HCT116 (cell line): ENCODE data around the gene SLC30A3. TPM values are rescaled to one million over a fixed set of nuclear protein-coding genes. Genes with fewer than 3 reads are reported as not detected.

Source experiments
- ATAC-seq: fragments of 200-7000 bp; cut with Tn5 transposase; 2 replicates; pipeline ENCODE4 v1.9.1; 2020; ENCODE audit warnings: mild to moderate bottlenecking, moderate library complexity
- BruUV-seq: library from RNA; stranded (reverse); fragments of 400-500 nt; replicated peaks from 2 replicates; lab custom pipeline; 2021; lab: Mats Ljungman, UMichigan
- CTCF ChIA-PET: fragments of 300-600 bp; sonication (Branson Sonifier 250); formaldehyde crosslinking; loops from one replicate; lab custom pipeline; 2021; ENCODE audit warnings: antibody characterized with exemption; lab: Charles Lee
- POLR2A ChIA-PET: fragments of 300-600, 350-600 bp; sonication (Branson Sonifier 250); formaldehyde crosslinking; loops from one replicate; lab custom pipeline; 2021; ENCODE audit warnings: antibody characterized with exemption; lab: Charles Lee
- RAD21 ChIA-PET, 2 experiments: fragments of 300-600 bp; sonication (Branson Sonifier 250); formaldehyde crosslinking; loops; one replicate each; lab custom pipeline; 2023; ENCODE audit warnings: low total read pairs in 2 of 2; ENCODE audit not compliant: uncharacterized antibody in 2 of 2, unreplicated experiment in 2 of 2, low non-redundant PET in 1 of 2; lab: Charles Lee
- DNase-seq: peaks from one replicate; pipeline ENCODE4 v3.0.0-alpha.2; 2010; ENCODE audit warnings: low read depth, low spot score
- H2AFZ ChIP-seq: fragments of 200-600 bp; shearing (Covaris generic), sonication (generic); 2 replicates; pipeline ENCODE4 v1.6.1; 2017; ENCODE audit warnings: low read depth, mixed run types, mixed read lengths, antibody characterized with exemption, low read length; ENCODE audit not compliant: poor library complexity, severe bottlenecking
- H3K27ac ChIP-seq: 2 replicates; pipeline ENCODE4 v1.5.1; 2012; ENCODE audit warnings: low read depth, low read length
- H3K27me3 ChIP-seq: fragments of 200-600 bp; sonication (generic); 2 replicates; pipeline ENCODE4 v1.6.1; 2016; ENCODE audit warnings: mixed run types, low read length, mixed read lengths; ENCODE audit not compliant: insufficient read depth
- H3K36me3 ChIP-seq, 2 experiments: fragments of 200-500 bp in 1 of 2; fragments of 200-600 bp in 1 of 2; sonication (Bioruptor generic) in 1 of 2; sonication (generic) in 1 of 2; 2 replicates each; pipeline versions ENCODE4 v1.5.1 to v1.6.1; 2014 to 2016; ENCODE audit warnings: low read length in 2 of 2, inconsistent platforms in 1 of 2, mixed read lengths in 1 of 2, mixed run types in 1 of 2; ENCODE audit not compliant: insufficient read depth in 2 of 2, control insufficient read depth in 1 of 2
- H3K4me1 ChIP-seq, 2 experiments: fragments of 200-600 bp in 1 of 2; sonication (generic) in 1 of 2; 2 replicates each; pipeline versions ENCODE4 v1.5.1 to v1.6.1; 2012 to 2017; ENCODE audit warnings: low read length in 2 of 2, inconsistent platforms in 1 of 2, mild to moderate bottlenecking in 1 of 2, mixed read lengths in 1 of 2, mixed run types in 1 of 2, moderate library complexity in 1 of 2; ENCODE audit not compliant: insufficient read depth in 2 of 2, control insufficient read depth in 1 of 2
- H3K4me2 ChIP-seq: fragments of 200-600 bp; sonication (generic); 2 replicates; pipeline ENCODE4 v1.6.1; 2017; ENCODE audit warnings: mixed run types, low read length, mixed read lengths
- H3K4me3 ChIP-seq, 2 experiments: fragments of 200-600 bp in 1 of 2; sonication (generic) in 1 of 2; replicated peaks in 1 of 2; 2 replicates each; pipeline ENCODE4 v1.5.1; 2011 to 2016; ENCODE audit warnings: low read length in 2 of 2, control low read depth in 1 of 2, low read depth in 1 of 2, mild to moderate bottlenecking in 1 of 2, mixed read lengths in 1 of 2, mixed run types in 1 of 2
- H3K79me2 ChIP-seq: fragments of 200-600 bp; sonication (generic); 2 replicates; pipeline ENCODE4 v1.6.1; 2017; ENCODE audit warnings: mild to moderate bottlenecking, mixed run types, low read length, moderate library complexity, mixed read lengths; ENCODE audit not compliant: insufficient read depth
- H3K9ac ChIP-seq: fragments of 200-600 bp; sonication (generic); 2 replicates; pipeline ENCODE4 v1.6.1; 2016; ENCODE audit warnings: low read length, mixed read lengths
- H3K9me2 ChIP-seq: fragments of 200-600 bp; sonication (generic), shearing (Covaris generic); 2 replicates; pipeline ENCODE4 v1.6.1; 2017; ENCODE audit warnings: mixed run types, mild to moderate bottlenecking, moderate library complexity; ENCODE audit not compliant: insufficient read depth
- H3K9me3 ChIP-seq, 2 experiments: fragments of 200-500 bp in 1 of 2; fragments of 200-600 bp in 1 of 2; sonication (Bioruptor generic) in 1 of 2; sonication (generic) in 1 of 2; 2 replicates each; pipeline ENCODE4 v1.6.1; 2014 to 2017; ENCODE audit warnings: low read length in 2 of 2, mixed read lengths in 2 of 2, inconsistent platforms in 1 of 2, low read depth in 1 of 2, mild to moderate bottlenecking in 1 of 2, mixed run types in 1 of 2, moderate library complexity in 1 of 2; ENCODE audit not compliant: control insufficient read depth in 1 of 2, insufficient read depth in 1 of 2
- H4K20me1 ChIP-seq: fragments of 200-600 bp; sonication (generic), shearing (Covaris generic); 2 replicates; pipeline ENCODE4 v1.6.1; 2017; ENCODE audit warnings: mixed run types, mild to moderate bottlenecking, moderate library complexity; ENCODE audit not compliant: insufficient read depth
- ATF3 ChIP-seq: IDR thresholded peaks from 2 replicates; pipeline ENCODE4 v1.6.1; 2012
- CBX3 ChIP-seq: IDR thresholded peaks from 2 replicates; pipeline ENCODE4 v1.6.1; 2012; ENCODE audit warnings: low read depth
- CEBPB ChIP-seq: IDR thresholded peaks from 2 replicates; pipeline ENCODE4 v1.6.1; 2012; ENCODE audit warnings: low read depth
- EGR1 ChIP-seq: IDR thresholded peaks from 2 replicates; pipeline ENCODE4 v1.6.1; 2012; ENCODE audit warnings: low read depth
- EZH2 ChIP-seq: fragments of 200-600 bp; sonication (generic); IDR thresholded peaks from 2 replicates; pipeline ENCODE4 v1.6.1; 2017; ENCODE audit warnings: antibody characterized with exemption, mixed run types
- EZH2phosphoT487 ChIP-seq: fragments of 200-600 bp; IDR thresholded peaks from 2 replicates; pipeline ENCODE4 v1.6.1; 2018; ENCODE audit warnings: antibody characterized with exemption, borderline replicate concordance
- FOSL1 ChIP-seq: IDR thresholded peaks from 2 replicates; pipeline ENCODE4 v1.6.1; 2012; ENCODE audit warnings: low read depth
- JUND ChIP-seq: IDR thresholded peaks from 2 replicates; pipeline ENCODE4 v1.6.1; 2012
- POLR2A ChIP-seq: IDR thresholded peaks from 2 replicates; pipeline ENCODE4 v1.7.0; 2011; ENCODE audit warnings: borderline replicate concordance; ENCODE audit not compliant: insufficient read depth, insufficient read length; ENCODE audit errors: extremely low read depth
- POLR2AphosphoS5 ChIP-seq: IDR thresholded peaks from 2 replicates; pipeline ENCODE4 v1.6.1; 2011; ENCODE audit warnings: mild to moderate bottlenecking, low read depth, low read length, moderate library complexity
- RAD21 ChIP-seq: IDR thresholded peaks from 2 replicates; pipeline ENCODE4 v1.6.1; 2012; ENCODE audit warnings: low read depth, mild to moderate bottlenecking
- REST ChIP-seq: IDR thresholded peaks from 2 replicates; pipeline ENCODE4 v1.6.1; 2012; ENCODE audit warnings: low read depth
- SIN3A ChIP-seq: IDR thresholded peaks from 2 replicates; pipeline ENCODE4 v1.6.1; 2012; ENCODE audit warnings: low read depth
- SP1 ChIP-seq: IDR thresholded peaks from 2 replicates; pipeline ENCODE4 v1.6.1; 2012; ENCODE audit warnings: low read depth
- SRF ChIP-seq: IDR thresholded peaks from 2 replicates; pipeline ENCODE4 v1.6.1; 2012; ENCODE audit warnings: low read depth
- ZFX ChIP-seq: fragments of 450-650 bp; IDR thresholded peaks from 2 replicates; pipeline ENCODE4 v1.6.1; 2017
- intact Hi-C: fragments of 100-400 bp; cut with micrococcal nuclease; formaldehyde crosslinking; loops from 2 replicates; pipeline ENCODE4 v1.10.0; 2022
- total RNA-seq: library from RNA; stranded (reverse); gene quantifications from one replicate; pipeline ENCODE4 v1.2.1, GENCODE V29; 2021; ENCODE audit not compliant: unreplicated experiment
- TF ChIP-seq, protein P1 (sequence below): IDR thresholded peaks from 2 replicates; pipeline ENCODE4 v1.6.1; 2011; ENCODE audit warnings: mild to moderate bottlenecking, low read length, moderate library complexity; ENCODE audit not compliant: insufficient replicate concordance; ENCODE audit errors: extremely low read depth
- TF ChIP-seq, protein P2 (sequence below), 3 experiments: fragments of 200-600 bp in 1 of 3; sonication (generic) in 1 of 3; IDR thresholded peaks in 2 of 3; conservative IDR thresholded peaks in 1 of 3; 2 replicates each; pipeline ENCODE4 v1.5.1; 2012 to 2017; ENCODE audit warnings: low read depth in 2 of 3, low read length in 2 of 3, antibody characterized with exemption in 1 of 3, borderline replicate concordance in 1 of 3, control low read depth in 1 of 3, mild to moderate bottlenecking in 1 of 3, mixed read lengths in 1 of 3, mixed run types in 1 of 3, moderate library complexity in 1 of 3; ENCODE audit not compliant: insufficient read depth in 1 of 3

SLC30A3 gene
- total RNA-seq, 1 experiment from 2014 or later: 20.5 TPM

DNA sequence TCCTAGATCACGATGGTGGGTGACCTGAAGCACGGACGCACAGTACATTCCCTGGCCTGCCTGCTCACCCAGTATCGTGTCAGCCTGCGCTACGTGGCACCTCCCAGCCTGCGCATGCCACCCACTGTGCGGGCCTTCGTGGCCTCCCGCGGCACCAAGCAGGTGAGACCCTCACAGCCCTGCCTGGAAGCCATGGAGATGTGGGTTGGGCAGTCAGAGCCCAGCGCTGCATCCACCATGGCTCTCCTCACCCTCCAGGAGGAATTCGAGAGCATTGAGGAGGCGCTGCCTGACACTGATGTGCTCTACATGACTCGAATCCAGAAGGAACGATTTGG, 20.3 kb downstream of the SLC30A3 start:
- H3K36me3 ChIP-seq: peaks cover 36 to 63% of the 10 kb centered on the region in 2 experiments
- ATAC-seq (no peak), DNase-seq (no peak)
- H3K4me2 ChIP-seq: no peak overlapping the region
- no peaks in the 10 kb centered on the region for H3K79me2 ChIP-seq
- H4K20me1 ChIP-seq: no peaks in the 10 kb centered on the region
- H3K9ac ChIP-seq: no peak overlapping the region
- TF ChIP-seq CEBPB (no peak), EZH2 (no peak), FOSL1 (no peak), SP1 (no peak), SIN3A (no peak), ZFX (no peak), CBX3 (no peak), EGR1 (no peak), ATF3 (no peak), REST (no peak), SRF (no peak), RAD21 (no peak), EZH2phosphoT487 (no peak), POLR2A (no peak), POLR2AphosphoS5 (no peak), JUND (no peak)
- TF ChIP-seq, protein P1, sequence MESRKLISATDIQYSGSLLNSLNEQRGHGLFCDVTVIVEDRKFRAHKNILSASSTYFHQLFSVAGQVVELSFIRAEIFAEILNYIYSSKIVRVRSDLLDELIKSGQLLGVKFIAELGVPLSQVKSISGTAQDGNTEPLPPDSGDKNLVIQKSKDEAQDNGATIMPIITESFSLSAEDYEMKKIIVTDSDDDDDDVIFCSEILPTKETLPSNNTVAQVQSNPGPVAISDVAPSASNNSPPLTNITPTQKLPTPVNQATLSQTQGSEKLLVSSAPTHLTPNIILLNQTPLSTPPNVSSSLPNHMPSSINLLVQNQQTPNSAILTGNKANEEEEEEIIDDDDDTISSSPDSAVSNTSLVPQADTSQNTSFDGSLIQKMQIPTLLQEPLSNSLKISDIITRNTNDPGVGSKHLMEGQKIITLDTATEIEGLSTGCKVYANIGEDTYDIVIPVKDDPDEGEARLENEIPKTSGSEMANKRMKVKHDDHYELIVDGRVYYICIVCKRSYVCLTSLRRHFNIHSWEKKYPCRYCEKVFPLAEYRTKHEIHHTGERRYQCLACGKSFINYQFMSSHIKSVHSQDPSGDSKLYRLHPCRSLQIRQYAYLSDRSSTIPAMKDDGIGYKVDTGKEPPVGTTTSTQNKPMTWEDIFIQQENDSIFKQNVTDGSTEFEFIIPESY: no peak
- TF ChIP-seq, protein P2, sequence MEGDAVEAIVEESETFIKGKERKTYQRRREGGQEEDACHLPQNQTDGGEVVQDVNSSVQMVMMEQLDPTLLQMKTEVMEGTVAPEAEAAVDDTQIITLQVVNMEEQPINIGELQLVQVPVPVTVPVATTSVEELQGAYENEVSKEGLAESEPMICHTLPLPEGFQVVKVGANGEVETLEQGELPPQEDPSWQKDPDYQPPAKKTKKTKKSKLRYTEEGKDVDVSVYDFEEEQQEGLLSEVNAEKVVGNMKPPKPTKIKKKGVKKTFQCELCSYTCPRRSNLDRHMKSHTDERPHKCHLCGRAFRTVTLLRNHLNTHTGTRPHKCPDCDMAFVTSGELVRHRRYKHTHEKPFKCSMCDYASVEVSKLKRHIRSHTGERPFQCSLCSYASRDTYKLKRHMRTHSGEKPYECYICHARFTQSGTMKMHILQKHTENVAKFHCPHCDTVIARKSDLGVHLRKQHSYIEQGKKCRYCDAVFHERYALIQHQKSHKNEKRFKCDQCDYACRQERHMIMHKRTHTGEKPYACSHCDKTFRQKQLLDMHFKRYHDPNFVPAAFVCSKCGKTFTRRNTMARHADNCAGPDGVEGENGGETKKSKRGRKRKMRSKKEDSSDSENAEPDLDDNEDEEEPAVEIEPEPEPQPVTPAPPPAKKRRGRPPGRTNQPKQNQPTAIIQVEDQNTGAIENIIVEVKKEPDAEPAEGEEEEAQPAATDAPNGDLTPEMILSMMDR (IDR thresholded peaks at IDR 0.05 in 2 of 3, conservative IDR thresholded peaks at IDR 0.05 in 1 of 3; ENCODE audit: borderline replicate concordance in 1 of 3, insufficient read depth in 1 of 3, low read depth in 2 of 3, low read length in 2 of 3): no peak
- H3K4me1 ChIP-seq: no peaks in the 10 kb centered on the region
- H3K27me3 ChIP-seq: no peaks in the 10 kb centered on the region
- intact Hi-C loops: no loop called here
- H3K9me3 ChIP-seq: no peaks in the 10 kb centered on the region
- no peak overlapping the region for H3K4me3 ChIP-seq
- ChIA-PET POLR2A (no interaction called here), CTCF (no interaction called here), RAD21 (no interaction called here)
- H3K27ac ChIP-seq: no peak overlapping the region
- no peaks in the 10 kb centered on the region for H3K9me2 ChIP-seq
- no TSS peak for BruUV-seq
- no peak overlapping the region for H2AFZ ChIP-seq
